GM06990 (cell line): ENCODE results near the gene ZKSCAN3.
A peak's percentile ranks its signal among the peaks of the same experiment; 100 is the strongest.

ENCODE experiments used
- DNase-seq: peaks from one replicate; pipeline ENCODE4 v3.0.0-alpha.2; 2011; ENCODE audit not compliant: insufficient read length; ENCODE audit errors: extremely low read depth
- H3K27me3 ChIP-seq: replicated peaks from 2 replicates; pipeline ENCODE4 v1.6.0; 2011; ENCODE audit warnings: low read length; ENCODE audit not compliant: control insufficient read depth, insufficient read depth
- H3K36me3 ChIP-seq: 2 replicates; pipeline ENCODE4 v1.5.1; 2011; ENCODE audit warnings: low read length; ENCODE audit not compliant: control insufficient read depth, insufficient read depth
- H3K4me3 ChIP-seq: replicated peaks from 2 replicates; pipeline ENCODE4 v1.5.1; 2011; ENCODE audit warnings: low read depth, mild to moderate bottlenecking, control low read depth, low read length
- CTCF ChIP-seq: IDR thresholded peaks from 2 replicates; pipeline ENCODE4 v1.5.1; 2011; ENCODE audit warnings: low read length, control low read depth, mild to moderate bottlenecking, inconsistent platforms; ENCODE audit not compliant: insufficient read depth, poor library complexity, severe bottlenecking

Gene ZKSCAN3

DNA sequence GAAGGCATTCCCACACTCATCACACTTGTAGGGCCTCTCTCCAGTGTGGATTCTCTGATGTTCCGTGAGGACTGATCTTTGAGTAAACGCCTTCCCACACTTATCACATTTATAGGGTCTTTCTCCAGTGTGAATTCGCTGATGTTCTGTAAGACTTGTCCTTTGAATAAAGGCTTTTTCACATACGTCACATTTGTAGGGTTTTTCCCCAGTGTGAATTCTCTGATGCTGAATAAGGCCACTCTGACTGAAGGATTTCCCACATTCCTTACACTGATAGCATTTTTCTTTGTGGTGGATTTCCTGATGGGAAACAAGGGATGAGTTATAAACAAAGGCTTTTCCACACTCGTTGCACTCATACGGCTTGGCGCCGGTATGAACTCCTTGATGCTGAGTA, 40.9 kb downstream of the ZKSCAN3 start:
- no peak for TF ChIP-seq CTCF
- DNase-seq = no peak
- H3K4me3 ChIP-seq = no peak overlapping the region
- H3K27me3 ChIP-seq = no peaks in the 10 kb centered on the region
- H3K36me3 ChIP-seq = peaks cover 18% of the 10 kb centered on the region

DNA sequence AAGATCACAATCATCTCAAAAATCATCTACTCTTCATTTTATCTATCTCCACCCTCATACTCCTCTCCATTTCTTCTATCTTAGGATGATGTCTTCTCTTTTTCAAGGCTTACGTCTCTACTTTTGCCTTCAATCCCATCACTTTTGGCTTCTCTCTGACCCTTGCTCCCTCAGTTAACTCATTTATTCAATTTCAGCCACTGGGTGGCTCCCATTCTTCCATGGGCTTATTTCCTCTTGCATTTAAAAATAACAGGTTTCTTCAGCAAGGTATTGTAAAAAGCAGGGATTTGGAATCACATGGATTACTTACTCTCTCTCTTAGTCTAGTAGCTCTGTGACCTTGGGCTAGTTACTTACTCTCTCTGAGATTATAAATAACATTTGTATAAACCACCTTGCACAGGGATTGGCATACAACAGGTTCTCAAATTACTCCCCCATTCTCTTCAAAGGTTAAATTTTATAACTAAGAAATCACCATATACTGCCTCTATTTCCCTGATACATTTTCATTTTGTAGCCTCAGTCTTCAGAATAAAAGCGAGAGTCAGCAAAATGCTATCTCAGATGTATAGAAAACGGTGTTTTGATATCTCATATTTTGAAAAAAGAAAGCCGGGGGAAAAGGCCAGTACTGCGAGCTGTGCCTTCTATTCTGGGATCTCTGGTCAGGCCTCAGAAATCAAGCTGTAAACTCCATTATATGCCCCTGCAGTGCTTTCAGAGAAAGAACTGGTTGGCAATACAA, 44.3 kb downstream of the ZKSCAN3 start:
- DNase-seq = no peak
- H3K27me3 ChIP-seq = no peaks in the 10 kb centered on the region
- H3K4me3 ChIP-seq = no peak overlapping the region
- H3K36me3 ChIP-seq = peaks cover 17% of the 10 kb centered on the region
- peak; percentile 26 for TF ChIP-seq CTCF

- no peak for TF ChIP-seq CTCF
- H3K27me3 ChIP-seq = no peaks in the 10 kb centered on the region
- H3K4me3 ChIP-seq = no peak overlapping the region
- peaks cover 8% of the 10 kb centered on the region for H3K36me3 ChIP-seq
- DNase-seq = no peak
Observed at GRCh38 chr6:28395918-28396317, 46.2 kb downstream of the ZKSCAN3 start.

- TF ChIP-seq CTCF = peak; percentile 67
- H3K4me3 ChIP-seq = peak within 1 kb of the TSS; percentile 97
- H3K36me3 ChIP-seq = no peaks in the 10 kb centered on the region; the same call in 1 of the 2 replicates
- peak; percentile 94 for DNase-seq
- no peaks in the 10 kb centered on the region for H3K27me3 ChIP-seq
Observed at GRCh38 chr6:28399350-28400121, 49.8 kb downstream of the ZKSCAN3 start, which contains the start of gene ZSCAN12. ZSCAN12 (minus strand) TSS chr6:28399747; CDS start chr6:28398405, 1,342 bp downstream.

GRCh38 chr6:28400122-28400451, 50.3 kb downstream of the ZKSCAN3 start:
- H3K36me3 ChIP-seq = no peaks in the 10 kb centered on the region
- DNase-seq = no peak
- peak overlapping the region; percentile 97 for H3K4me3 ChIP-seq
- no peak for TF ChIP-seq CTCF
- H3K27me3 ChIP-seq = no peaks in the 10 kb centered on the region
